Frontal cortex (tissue), 4 donors: Measurements from ENCODE around the gene GFI1. TPM values are rescaled to one million over a fixed set of nuclear protein-coding genes. Genes with fewer than 3 reads are reported as not detected.
A peak's percentile ranks its signal among the peaks of the same experiment; 100 is the strongest.
"Not testable (repeated sequence)": the region's sequence is repeated elsewhere in the genome, so short reads cannot be mapped to it uniquely, and the experiment has no call there.

Experiments
- DNase-seq, 2 donors: peaks; one replicate each; pipeline ENCODE4 v3.0.0; 2012; ENCODE audit warnings: low spot score in 2 of 2
- FAIRE-seq: peaks from 2 replicates; lab custom pipeline; 2012; peaks lifted over from hg19 to GRCh38; lab: Jason Lieb, UNC
- total RNA-seq: library from RNA; depleted of rRNA; stranded (reverse); fragments of >200 nt; gene quantifications from one replicate; pipeline ENCODE4 v1.2.3, GENCODE V29; 2014
- donor health status: control.
- donor health status: control.
- donor health status: control.

GFI1 gene
- not detected for total RNA-seq

GRCh38 chr1:92486251-92487077, at the start of gene GFI1:
Gene GFI1, minus strand, starts transcription at chr1:92486925. Its CDS starts 3,438 bp downstream, at chr1:92483487.
- FAIRE-seq (no peak), DNase-seq (peak in 1 of 2 donors; percentile 22)

GRCh38 chr1:92532371-92532770, 45.6 kb upstream of the GFI1 start:
- DNase-seq, FAIRE-seq: not testable (repeated sequence)

GRCh38 chr1:92531939-92532338, 45.2 kb upstream of the GFI1 start:
- DNase-seq, FAIRE-seq: not testable (repeated sequence)

DNA sequence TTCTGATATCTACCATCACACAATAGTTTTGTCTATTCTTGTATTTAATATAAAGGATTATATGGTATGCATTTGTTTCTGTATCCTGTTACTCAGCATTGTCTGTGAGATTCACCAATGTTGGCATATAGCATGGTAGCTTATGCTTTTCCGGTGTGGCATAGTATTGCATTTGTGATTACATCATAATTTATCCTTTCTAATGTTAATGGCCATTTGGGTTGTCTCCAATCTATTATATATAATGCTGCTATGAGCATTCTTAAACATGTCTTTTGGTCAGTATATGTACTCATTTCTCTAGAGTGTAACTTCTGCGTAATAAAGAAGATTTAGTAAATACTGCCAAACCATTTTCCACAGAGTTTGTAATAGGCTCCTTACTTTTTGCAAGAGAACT, 40.9 kb upstream of the GFI1 start:
- DNase-seq (no peak), FAIRE-seq (no peak)

DNA sequence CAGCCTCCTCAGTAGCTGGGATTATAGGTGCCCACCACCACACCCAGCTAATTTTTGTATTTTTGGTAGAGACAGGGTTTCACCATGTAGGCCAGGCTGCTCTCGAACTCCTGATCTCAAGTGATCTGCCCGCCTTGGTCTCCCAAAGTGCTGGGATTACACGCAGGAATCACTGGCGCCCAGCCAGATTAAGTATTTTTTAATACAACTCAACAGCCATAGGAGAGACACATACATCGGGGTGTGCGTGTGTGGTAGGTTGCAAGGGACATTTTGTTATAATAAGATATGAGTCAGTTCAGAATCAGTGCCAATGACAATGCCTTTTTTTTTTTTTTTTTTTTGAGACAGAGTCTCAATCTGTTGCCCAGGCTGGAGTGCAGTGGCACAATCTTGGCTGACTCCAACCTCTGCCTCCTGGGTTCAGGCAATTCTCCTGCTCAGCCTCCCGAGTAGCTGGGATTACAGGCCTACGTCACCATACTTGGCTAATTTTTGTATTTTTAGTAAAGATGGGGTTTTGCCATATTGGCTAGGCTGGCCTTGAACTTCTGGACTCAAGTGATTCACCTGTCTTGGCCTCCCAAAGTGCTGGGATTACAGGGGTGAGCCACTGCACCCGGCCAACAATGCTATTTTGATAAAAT, 38.3 kb upstream of the GFI1 start:
- not testable (repeated sequence) for DNase-seq, FAIRE-seq

DNA sequence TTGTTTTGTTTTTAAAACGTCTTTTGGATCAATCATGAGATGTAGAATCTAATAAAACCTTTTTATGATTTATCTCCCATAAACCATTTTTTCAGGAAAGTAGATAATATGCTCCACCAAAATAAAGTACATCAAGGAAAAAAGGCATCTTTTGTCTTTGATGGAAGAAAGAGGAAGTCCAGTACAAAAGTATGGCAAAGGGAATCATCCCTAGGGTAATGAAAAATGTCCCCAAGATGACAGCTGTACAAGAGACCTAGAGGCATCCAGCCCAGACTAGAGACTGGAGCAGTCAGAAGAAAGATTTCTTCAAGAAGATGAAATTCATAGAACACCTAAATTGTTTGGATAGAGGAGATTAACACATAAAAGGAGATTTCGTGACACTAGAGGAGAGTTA, 32.3 kb upstream of the GFI1 start:
- DNase-seq: no peak
- no peak for FAIRE-seq

DNA sequence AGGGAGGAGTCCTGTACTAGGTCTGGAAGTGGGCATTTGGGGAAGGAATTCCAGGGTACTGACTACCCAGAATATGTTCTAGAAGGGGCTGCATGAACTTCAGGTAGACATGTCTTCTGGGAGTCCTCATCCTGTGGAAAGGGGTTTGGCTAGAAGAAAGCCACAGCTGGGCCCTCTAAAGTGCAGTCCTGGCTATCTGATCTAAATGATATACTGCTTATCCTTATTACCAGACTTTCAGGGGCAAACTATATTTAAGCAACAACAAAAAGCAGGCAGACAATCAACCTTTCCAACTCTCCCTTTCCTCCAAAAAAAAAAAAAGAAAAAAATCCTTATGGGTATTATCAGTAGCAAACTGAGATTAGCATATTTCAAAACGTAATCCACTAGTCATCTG, 29.8 kb upstream of the GFI1 start:
- FAIRE-seq (no peak), DNase-seq (no peak)

GRCh38 chr1:92515796-92516201, 29.1 kb upstream of the GFI1 start:
- no peak for FAIRE-seq
- no peak for DNase-seq

- no peak for FAIRE-seq
- no peak for DNase-seq
These were observed 24.8 kb upstream of the GFI1 start for GRCh38 chr1:92511541-92511940.

DNA sequence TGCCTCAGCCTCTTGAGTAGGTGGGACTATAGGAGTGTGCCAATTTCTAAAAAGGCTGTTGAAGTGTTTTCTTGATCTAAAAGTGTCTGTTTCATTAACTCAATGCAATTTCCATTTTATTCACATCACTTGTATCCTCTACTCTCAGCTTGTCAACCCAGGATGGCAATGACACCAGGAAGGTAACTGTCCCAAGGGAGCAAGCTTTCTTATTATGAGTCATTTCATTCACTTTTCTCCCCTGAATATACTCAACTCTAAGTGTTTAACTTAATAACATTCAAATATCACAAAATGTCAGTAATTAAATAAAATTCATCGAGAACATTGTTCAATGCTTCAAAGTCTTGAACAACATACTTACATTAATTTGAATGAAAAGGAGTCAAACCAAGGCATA, 22.9 kb upstream of the GFI1 start:
- no peak for DNase-seq
- FAIRE-seq: no peak

- no peak for FAIRE-seq
These were observed 18.4 kb upstream of the GFI1 start for GRCh38 chr1:92505015-92505692.

DNA sequence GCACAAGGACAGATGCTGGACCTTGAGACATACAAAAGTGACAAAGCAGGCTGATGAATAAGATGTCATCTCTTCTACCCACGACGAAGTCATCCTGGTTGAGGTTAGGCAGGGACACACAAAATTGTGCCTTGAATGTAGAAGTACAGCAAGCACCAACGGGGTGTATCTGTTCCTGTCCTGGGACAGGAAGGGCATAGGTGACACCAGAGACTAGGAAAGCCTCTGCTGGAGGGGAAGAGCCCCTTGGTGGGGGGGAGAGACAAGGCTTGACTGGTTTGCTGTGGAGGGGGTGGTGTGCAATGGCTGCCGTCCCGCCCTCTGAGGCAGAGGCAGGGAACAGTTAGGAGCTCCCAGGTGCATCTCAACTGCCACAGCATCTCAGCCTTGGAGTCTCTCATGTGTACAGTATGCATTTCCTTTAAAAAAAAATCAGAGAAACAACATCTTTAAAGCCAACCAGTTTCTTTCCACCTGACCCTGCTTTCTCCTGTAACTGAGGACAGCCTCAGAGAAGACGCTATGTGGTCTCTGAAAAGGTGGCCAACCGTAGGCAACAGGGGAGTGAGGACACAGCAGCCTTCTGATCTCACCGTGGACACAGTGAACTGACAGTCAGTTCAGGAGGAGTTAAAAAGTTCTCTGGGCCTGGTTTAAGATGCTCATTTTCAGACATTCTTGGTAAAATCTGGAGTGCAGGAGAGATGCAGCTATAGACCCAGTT, 17.7 kb upstream of the GFI1 start:
- no peak for DNase-seq
- no peak for FAIRE-seq

More at GRCh38 chr1:92505015-92505692, 18.4 kb upstream of the GFI1 start:
- no peak for DNase-seq

DNA sequence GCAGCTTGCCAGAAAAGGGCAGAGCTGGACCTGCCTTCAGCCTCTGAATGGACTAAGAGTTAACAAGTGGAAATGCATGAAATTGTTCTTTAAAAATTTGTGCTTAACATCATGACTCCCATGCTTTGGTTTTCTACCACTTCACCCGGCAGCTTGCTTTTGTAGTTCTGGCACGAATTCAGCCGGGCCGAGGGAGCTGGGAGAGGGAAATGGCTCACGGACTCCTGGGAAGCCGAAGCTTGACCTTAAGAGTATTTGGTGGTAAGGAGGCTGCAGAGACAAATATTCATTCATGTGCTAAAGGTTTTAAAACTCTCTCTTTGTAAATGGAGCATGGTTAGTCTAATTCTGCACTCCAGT, 17.2 kb upstream of the GFI1 start:
- no peak for FAIRE-seq
- no peak for DNase-seq

DNA sequence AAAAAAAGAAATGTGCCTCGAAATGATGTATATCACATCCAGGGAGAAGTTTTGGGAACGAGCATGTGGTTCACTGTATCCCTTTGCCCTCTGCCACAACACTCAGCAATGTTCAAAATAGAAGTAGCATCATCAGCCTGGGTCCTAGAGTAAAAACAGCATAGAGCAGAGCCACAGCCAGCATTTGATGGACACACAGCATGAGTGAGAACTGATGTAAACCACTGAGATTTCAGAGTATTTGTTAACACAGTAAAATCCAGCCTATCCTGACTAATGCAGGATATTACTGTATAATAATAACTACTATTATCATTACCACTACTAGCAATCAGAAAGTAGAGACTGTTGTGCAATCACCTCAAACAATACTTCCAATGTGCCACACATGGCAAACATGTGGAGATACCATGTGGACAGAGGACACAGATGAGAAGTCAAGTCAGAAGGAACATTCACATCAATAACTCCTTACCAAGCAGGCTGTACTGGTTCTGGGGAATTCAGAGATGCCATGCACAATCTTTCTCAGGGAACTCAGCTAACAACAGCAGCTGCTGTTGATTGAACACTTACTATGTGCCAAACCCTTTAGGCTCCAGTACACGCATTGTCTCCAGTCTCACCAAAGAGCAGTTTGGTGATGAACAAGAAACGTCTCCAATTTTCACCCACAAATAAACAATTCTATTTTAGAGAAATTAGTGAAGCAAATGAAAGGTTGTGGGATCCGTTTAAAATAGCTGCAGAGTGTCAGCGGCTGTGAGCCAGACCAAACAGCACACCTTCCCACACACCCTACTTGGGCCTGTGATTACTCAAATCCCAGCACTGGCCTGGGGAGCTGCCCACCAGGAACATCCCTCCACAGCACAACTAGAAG, 16.6 kb upstream of the GFI1 start:
- FAIRE-seq (no peak), DNase-seq (no peak)

DNA sequence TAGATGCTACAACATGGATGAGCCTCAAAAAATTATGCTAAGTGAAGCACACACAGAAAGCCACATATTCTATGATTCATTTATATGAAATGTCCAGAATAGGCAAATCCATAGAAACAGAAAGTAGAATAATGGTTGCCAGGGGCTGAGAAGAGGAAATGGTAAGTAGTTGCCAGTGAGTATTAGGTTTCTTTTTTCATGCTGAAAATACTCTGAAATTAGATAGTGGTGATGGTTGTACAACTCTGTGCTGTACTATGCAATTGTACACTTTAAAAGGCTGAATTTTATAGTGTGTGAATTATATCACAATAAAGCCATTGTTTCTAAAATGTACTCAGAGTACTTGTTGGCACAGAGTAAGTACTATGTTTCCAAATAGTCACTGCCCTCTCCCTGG, 15.5 kb upstream of the GFI1 start:
- FAIRE-seq (no peak), DNase-seq (no peak)

DNA sequence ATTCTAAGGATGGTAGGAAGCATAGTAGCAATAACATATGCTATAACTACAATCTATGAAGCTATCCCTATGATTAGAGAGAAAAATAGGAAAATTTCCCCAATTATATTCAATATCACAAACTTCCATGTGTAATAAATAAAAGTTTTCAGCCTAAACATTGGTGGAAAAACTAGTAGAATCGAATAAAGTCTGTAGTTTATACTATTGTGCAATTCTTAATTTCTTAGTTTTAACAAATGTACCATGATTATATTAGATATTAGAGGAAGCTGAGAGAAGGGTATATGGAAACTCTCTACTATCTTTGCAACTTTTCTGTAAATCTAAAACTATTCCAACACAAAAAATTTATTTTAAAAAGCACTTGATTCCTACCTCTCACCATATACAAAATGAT, 13.8 kb upstream of the GFI1 start:
- DNase-seq: no peak
- FAIRE-seq: no peak

GRCh38 chr1:92495392-92496063, 8.8 kb upstream of the GFI1 start:
- FAIRE-seq: no peak

DNA sequence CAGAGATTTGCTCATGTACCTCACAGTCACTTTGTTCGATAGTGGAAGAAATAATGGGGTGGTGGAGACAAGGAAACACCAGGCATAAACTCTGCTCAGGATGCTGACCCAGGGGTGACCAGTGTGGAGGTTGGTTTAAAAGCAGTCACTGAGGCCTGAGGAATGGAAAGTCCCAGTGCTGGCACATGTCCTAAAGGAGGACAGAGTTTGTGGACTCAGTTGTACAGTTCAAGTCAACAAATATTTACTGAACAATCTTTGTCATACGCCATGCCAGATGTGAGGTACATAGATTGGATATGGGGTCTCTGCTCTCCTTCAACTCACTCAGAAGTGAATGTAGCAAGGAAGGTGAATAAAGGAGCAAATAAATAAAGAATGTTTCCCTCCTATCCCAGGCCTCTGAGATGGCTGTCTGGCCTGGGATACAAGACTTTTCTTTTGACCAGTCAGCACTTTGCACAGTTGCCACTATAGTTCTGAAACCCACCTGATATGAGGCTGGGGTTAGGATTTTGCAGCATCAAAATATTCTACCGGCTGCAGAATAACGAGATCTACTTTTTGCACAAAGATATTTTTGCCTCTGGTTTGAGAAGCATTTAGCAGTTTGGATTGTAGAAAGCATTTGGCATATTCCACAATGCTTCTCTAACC, 7.9 kb upstream of the GFI1 start:
- no peak for DNase-seq
- FAIRE-seq: no peak

More at GRCh38 chr1:92495392-92496063, 8.8 kb upstream of the GFI1 start:
- DNase-seq: no peak
